ENCODE data around the gene MBNL3. TPM values are rescaled to one million over a fixed set of nuclear protein-coding genes. Genes with fewer than 3 reads are reported as not detected.

MBNL3 gene
- total RNA-seq, 1 experiment from 2014 or later = 2.6 TPM

DNA sequence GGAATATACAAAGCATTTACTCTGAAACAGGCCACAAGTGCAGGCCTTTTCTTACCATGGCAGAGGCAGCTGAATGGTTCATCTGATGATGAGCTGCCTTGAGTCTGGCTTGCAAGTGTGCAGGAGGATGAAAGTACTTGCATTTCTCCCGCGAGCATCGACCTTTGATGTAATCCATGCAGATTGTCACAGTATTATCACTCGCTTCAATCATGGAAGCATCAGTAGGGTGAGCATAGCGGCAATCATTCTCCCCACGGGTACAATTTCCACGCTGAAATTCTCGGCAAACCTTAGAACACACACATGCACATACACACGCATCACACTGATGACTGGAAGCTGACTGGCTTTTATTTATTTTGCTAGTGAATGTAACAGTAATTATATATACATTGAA lies 98.0 kb downstream of the MBNL3 start:
- H3K4ac ChIP-seq (ENCODE audit: low read depth, low read length) = no peak overlapping the region
- no peak overlapping the region for H2AFZ ChIP-seq (ENCODE audit: low read length)
- H3K23ac ChIP-seq (ENCODE audit: insufficient read length, low read depth, low read length) = no peak overlapping the region
- H3T11ph ChIP-seq (ENCODE audit: low read length) = no peak overlapping the region
- H3K23me2 ChIP-seq (ENCODE audit: insufficient read length, low read depth, low read length, poor library complexity, severe bottlenecking) = no peaks in the 10 kb centered on the region
- H3K4me1 ChIP-seq (ENCODE audit: insufficient read depth, low read length) = no peaks in the 10 kb centered on the region
- H3K18ac ChIP-seq (ENCODE audit: insufficient read length, low read depth, low read length) = no peak overlapping the region
- no peak overlapping the region for H2AK5ac ChIP-seq (ENCODE audit: insufficient read length, low read length)
- H4K5ac ChIP-seq (ENCODE audit: insufficient read length, low read depth, low read length) = no peak overlapping the region
- TF ChIP-seq, protein P1, sequence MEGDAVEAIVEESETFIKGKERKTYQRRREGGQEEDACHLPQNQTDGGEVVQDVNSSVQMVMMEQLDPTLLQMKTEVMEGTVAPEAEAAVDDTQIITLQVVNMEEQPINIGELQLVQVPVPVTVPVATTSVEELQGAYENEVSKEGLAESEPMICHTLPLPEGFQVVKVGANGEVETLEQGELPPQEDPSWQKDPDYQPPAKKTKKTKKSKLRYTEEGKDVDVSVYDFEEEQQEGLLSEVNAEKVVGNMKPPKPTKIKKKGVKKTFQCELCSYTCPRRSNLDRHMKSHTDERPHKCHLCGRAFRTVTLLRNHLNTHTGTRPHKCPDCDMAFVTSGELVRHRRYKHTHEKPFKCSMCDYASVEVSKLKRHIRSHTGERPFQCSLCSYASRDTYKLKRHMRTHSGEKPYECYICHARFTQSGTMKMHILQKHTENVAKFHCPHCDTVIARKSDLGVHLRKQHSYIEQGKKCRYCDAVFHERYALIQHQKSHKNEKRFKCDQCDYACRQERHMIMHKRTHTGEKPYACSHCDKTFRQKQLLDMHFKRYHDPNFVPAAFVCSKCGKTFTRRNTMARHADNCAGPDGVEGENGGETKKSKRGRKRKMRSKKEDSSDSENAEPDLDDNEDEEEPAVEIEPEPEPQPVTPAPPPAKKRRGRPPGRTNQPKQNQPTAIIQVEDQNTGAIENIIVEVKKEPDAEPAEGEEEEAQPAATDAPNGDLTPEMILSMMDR (conservative IDR thresholded peaks at IDR 0.05) = no peak
- H3K9me3 Mint-ChIP-seq = no peaks in the 10 kb centered on the region
- no peak overlapping the region for H3K27ac Mint-ChIP-seq
- H3K79me2 ChIP-seq (ENCODE audit: insufficient read depth, low read length) = no peaks in the 10 kb centered on the region
- H3K27me3 ChIP-seq (ENCODE audit: insufficient read depth, low read length) = no peaks in the 10 kb centered on the region
- no peaks in the 10 kb centered on the region; the same call in 1 of the 2 replicates for H3K27me3 Mint-ChIP-seq (ENCODE audit: low read depth)
- no peak overlapping the region for H3K14ac ChIP-seq (ENCODE audit: insufficient read depth, low read length)
- no peak overlapping the region for H4K8ac ChIP-seq (replicated peaks; ENCODE audit: insufficient read length, low read depth, low read length)
- no peak overlapping the region for H3K4me3 Mint-ChIP-seq
- no peaks in the 10 kb centered on the region for H3K9me3 ChIP-seq (ENCODE audit: control insufficient read depth, low read depth, low read length)
- H2BK15ac ChIP-seq (ENCODE audit: low read depth, low read length) = no peak overlapping the region
- WGBS (ENCODE audit: extremely low coverage, insufficient read length, low lambda C conversion rate) = no CpG with 5 or more reads among the region's 9 CpGs
- no peaks in the 10 kb centered on the region for H3K36me3 Mint-ChIP-seq (ENCODE audit: insufficient read depth in 1 of 3, low read depth in 3 of 3)
- H2BK5ac ChIP-seq (ENCODE audit: insufficient read length, low read length) = no peak overlapping the region
- no peak overlapping the region for H3K4me2 ChIP-seq (ENCODE audit: insufficient read depth, insufficient read length, low read length)
- H2BK20ac ChIP-seq (ENCODE audit: low read depth, low read length, poor library complexity, severe bottlenecking) = no peak overlapping the region
- DNase-seq = no peak
- H3K27ac ChIP-seq (ENCODE audit: insufficient read length, low read depth, low read length) = no peak overlapping the region
- H2BK120ac ChIP-seq (ENCODE audit: low read depth, low read length, poor library complexity, severe bottlenecking) = no peak overlapping the region
- H3K79me1 ChIP-seq (ENCODE audit: insufficient read depth, low read depth, low read length, poor library complexity, severe bottlenecking) = no peaks in the 10 kb centered on the region
- H4K20me1 ChIP-seq (ENCODE audit: control insufficient read depth, insufficient read depth, insufficient read length) = no peaks in the 10 kb centered on the region
- no peak overlapping the region for H3K9ac ChIP-seq (ENCODE audit: extremely low read depth, insufficient read length, low read length)
- H3K56ac ChIP-seq (ENCODE audit: insufficient read length, low read depth, low read length) = no peak overlapping the region
- no peak overlapping the region for H4K91ac ChIP-seq (ENCODE audit: insufficient read length, low read depth, low read length)
- no peak overlapping the region for H2BK12ac ChIP-seq (ENCODE audit: insufficient read length, low read depth, low read length)
- no peaks in the 10 kb centered on the region for H3K4me1 Mint-ChIP-seq
